ENCODE measurements around the gene PRDM11.

The PRDM11 gene

GRCh38 chr11:45225961-45226871 lies 79.8 kb downstream of the PRDM11 start:
- TF ChIP-seq, protein P1, sequence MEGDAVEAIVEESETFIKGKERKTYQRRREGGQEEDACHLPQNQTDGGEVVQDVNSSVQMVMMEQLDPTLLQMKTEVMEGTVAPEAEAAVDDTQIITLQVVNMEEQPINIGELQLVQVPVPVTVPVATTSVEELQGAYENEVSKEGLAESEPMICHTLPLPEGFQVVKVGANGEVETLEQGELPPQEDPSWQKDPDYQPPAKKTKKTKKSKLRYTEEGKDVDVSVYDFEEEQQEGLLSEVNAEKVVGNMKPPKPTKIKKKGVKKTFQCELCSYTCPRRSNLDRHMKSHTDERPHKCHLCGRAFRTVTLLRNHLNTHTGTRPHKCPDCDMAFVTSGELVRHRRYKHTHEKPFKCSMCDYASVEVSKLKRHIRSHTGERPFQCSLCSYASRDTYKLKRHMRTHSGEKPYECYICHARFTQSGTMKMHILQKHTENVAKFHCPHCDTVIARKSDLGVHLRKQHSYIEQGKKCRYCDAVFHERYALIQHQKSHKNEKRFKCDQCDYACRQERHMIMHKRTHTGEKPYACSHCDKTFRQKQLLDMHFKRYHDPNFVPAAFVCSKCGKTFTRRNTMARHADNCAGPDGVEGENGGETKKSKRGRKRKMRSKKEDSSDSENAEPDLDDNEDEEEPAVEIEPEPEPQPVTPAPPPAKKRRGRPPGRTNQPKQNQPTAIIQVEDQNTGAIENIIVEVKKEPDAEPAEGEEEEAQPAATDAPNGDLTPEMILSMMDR (IDR thresholded peaks at IDR 0.05) = no peak

DNA sequence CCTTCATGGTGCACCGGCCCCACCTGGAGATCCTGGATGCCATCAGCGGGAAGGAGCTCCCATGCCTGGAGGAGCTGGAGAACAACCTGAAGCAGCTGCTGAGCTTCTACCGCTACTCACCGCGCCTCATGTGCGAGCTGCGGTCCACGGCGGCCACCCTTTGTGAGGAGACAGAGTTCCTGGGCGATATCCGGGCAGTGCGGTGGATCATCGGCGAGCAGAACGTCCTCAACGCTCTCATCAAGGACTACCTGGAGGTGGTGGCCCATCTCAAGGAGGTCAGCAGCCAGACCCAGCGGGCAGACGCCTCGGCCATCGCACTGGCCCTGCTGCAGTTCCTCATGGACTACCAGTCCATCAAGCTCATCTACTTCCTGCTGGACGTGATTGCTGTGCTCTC lies 80.5 kb downstream of the PRDM11 start:
- TF ChIP-seq, protein P1 (IDR thresholded peaks at IDR 0.05) = no peak

GRCh38 chr11:45227836-45228235 lies 81.4 kb downstream of the PRDM11 start:
- TF ChIP-seq, protein P1 (IDR thresholded peaks at IDR 0.05) = no peak

- TF ChIP-seq, protein P1 (IDR thresholded peaks at IDR 0.05) = no peak
Measured at GRCh38 chr11:45229401-45230020, 83.1 kb downstream of the PRDM11 start.

GRCh38 chr11:45232341-45233080 lies 86.1 kb downstream of the PRDM11 start:
- TF ChIP-seq, protein P1 (IDR thresholded peaks at IDR 0.05) = no peak

GRCh38 chr11:45233121-45233803 lies 86.8 kb downstream of the PRDM11 start:
- TF ChIP-seq, protein P1 (IDR thresholded peaks at IDR 0.05) = peak; percentile 94

DNA sequence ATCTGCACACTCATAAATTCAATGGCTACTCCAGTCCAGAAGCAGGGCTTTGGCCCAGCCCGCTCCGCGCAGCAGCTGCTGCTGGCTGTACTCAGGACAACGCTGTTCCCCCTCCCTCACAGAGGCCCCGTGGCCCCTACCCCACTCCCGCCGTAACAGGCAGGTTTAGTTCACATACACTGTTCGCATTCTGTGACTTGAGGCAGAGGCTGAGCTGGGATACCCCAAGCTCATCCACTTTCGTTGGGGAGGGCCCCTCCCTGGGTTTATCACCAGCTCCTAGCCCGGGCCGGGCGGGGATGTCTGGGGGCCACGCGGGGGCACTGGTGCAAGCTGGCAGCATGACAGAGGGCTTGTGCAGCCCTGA lies 87.3 kb downstream of the PRDM11 start:
- TF ChIP-seq, protein P1 (IDR thresholded peaks at IDR 0.05) = peak; percentile 46; the same call in 1 of the 2 replicates
